Activated CD4-positive, alpha-beta T cell treated with anti-CD3 and anti-CD28 coated beads, Interleukin-2, amount 10 ng/mL, durations not matched to agents 24 days and 14 days (primary cell): ENCODE measurements around the gene SPINK14. TPM values are rescaled to one million over a fixed set of nuclear protein-coding genes. Genes with fewer than 3 reads are reported as not detected.

Experiments used
- DNase-seq: peaks from one replicate; pipeline ENCODE4 v3.0.0; 2022
- H3K27ac Mint-ChIP-seq: one replicate; pipeline ENCODE4 v1.8.0; 2022; ENCODE audit warnings: mild to moderate bottlenecking, mixed read lengths
- H3K27me3 Mint-ChIP-seq: one replicate; pipeline ENCODE4 v1.8.0; 2022; ENCODE audit warnings: mixed read lengths
- H3K36me3 Mint-ChIP-seq: one replicate; pipeline ENCODE4 v1.8.0; 2022; ENCODE audit warnings: low read depth, mild to moderate bottlenecking, mixed read lengths
- H3K4me1 Mint-ChIP-seq: one replicate; pipeline ENCODE4 v1.8.0; 2021; ENCODE audit warnings: mixed read lengths
- H3K4me3 Mint-ChIP-seq: one replicate; pipeline ENCODE4 v1.8.0; 2022; ENCODE audit warnings: mild to moderate bottlenecking, moderate library complexity, mixed read lengths
- H3K9me3 Mint-ChIP-seq: one replicate; pipeline ENCODE4 v1.8.0; 2021; ENCODE audit warnings: mixed read lengths
- intact Hi-C: fragments of 100-400 bp; cut with micrococcal nuclease; formaldehyde crosslinking; loops from one replicate; pipeline ENCODE4 v1.15.1; 2023
- total RNA-seq: library from RNA; stranded (reverse); gene quantifications from 2 replicates; pipeline ENCODE4 v1.2.3, GENCODE V29; 2022

SPINK14 gene
- total RNA-seq, 1 donor from 2014 or later = not detected

GRCh38 chr5:148166550-148167283 is 1.6 kb upstream of the SPINK14 start:
- no peak for DNase-seq
- H3K36me3 Mint-ChIP-seq = no peaks in the 10 kb centered on the region
- intact Hi-C loops = no loop called here
- no peaks in the 10 kb centered on the region for H3K4me1 Mint-ChIP-seq
- no peak overlapping the region for H3K4me3 Mint-ChIP-seq
- no peak overlapping the region for H3K27ac Mint-ChIP-seq
- no peaks in the 10 kb centered on the region for H3K9me3 Mint-ChIP-seq
- peaks cover 2% of the 10 kb centered on the region for H3K27me3 Mint-ChIP-seq

- intact Hi-C loops = no loop called here
- Mint-ChIP-seq H3K27ac (no peak overlapping the region), H3K4me1 (no peaks in the 10 kb centered on the region), H3K27me3 (peaks cover 15% of the 10 kb centered on the region), H3K36me3 (no peaks in the 10 kb centered on the region), H3K9me3 (no peaks in the 10 kb centered on the region), H3K4me3 (no peak overlapping the region)
- no peak for DNase-seq
These were observed 4.0 kb downstream of the SPINK14 start for GRCh38 chr5:148172377-148172776.

DNA sequence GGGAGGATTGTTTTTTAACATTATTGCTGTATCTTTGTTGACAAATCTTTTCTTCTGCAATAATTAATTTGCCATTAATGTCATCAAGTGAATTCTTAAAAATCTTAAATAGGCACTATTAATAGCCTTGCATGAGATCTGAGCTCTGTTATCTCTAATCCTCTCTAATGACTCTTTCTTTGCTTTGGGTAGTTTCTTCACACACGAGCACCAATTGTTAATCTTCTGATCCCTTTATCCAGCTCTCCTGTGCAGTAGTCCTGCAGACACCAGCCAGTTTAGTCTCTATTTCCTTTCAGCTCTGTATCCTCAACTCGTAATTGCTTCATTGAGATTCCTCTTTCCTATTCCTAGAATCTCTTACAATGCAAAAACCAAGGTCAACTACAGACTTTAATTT is 8.1 kb downstream of the SPINK14 start:
- intact Hi-C loops = loop anchor here (5.0 kb wide), 2 partner anchors 266 to 861 kb away; no protein-coding TSS in a partner anchor
- Mint-ChIP-seq H3K4me3 (no peak overlapping the region), H3K27ac (no peak overlapping the region), H3K36me3 (no peaks in the 10 kb centered on the region), H3K9me3 (no peaks in the 10 kb centered on the region), H3K27me3 (peaks cover 18% of the 10 kb centered on the region), H3K4me1 (peaks cover 3% of the 10 kb centered on the region)
- DNase-seq = no peak

DNA sequence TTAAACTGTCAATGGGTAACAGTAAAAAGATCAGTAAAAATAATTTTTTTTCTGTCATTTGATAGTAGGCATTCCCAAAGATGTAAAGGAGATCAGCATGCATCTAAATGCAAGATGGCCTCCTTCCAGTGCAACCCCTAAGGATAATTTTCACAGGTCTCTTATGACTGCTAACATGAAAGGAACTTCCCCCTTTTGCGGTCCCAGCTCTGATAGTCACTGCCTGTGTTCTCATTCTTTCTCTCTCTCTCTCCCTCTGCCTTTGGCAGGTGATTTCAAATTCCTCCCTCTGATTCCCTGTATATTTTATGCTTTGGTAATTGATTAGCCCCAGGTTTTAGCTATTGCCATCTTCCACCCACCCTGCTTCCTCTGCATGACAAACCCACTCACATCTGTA is 8.9 kb downstream of the SPINK14 start:
- Mint-ChIP-seq H3K9me3 (no peaks in the 10 kb centered on the region), H3K27me3 (peaks cover 16% of the 10 kb centered on the region), H3K4me3 (no peak overlapping the region), H3K36me3 (no peaks in the 10 kb centered on the region), H3K27ac (no peak overlapping the region), H3K4me1 (peaks cover 3% of the 10 kb centered on the region)
- intact Hi-C loops = loop anchor here (5.0 kb wide), 2 partner anchors 265 to 860 kb away; no protein-coding TSS in a partner anchor
- DNase-seq = no peak

DNA sequence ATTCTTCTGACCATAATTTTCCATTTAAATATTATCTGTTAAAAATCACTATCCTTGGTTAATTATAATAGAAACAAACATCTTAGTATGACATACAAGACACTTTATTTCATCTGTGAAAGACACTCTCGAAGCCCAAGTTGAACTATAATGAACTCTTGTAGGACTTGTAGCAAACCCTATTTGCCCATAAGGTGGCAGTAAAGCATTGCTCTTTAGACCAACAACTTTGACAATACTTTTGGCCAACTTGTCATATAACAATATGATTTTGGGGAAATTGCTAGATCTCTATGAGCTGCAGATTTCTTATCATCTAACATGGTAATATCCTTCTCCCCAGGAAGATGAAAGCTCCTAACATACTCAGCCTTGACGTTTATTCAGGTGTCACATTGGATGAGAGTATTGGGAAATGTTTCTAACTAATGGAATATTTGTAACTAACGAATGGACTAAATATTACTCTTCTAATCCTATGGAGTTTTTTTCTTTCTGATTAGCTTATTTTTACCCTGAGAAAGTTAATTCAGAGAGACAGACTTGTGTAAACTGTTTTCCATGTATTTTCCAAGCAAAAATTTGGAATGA is 11.0 kb downstream of the SPINK14 start:
- intact Hi-C loops = loop anchor here (1.0 to 5.0 kb wide), 5 partner anchors 195 to 858 kb away; no protein-coding TSS in a partner anchor
- H3K4me3 Mint-ChIP-seq = no peak overlapping the region
- no peaks in the 10 kb centered on the region for H3K9me3 Mint-ChIP-seq
- no peaks in the 10 kb centered on the region for H3K36me3 Mint-ChIP-seq
- peaks cover 15% of the 10 kb centered on the region for H3K27me3 Mint-ChIP-seq
- DNase-seq = peak; percentile 73
- peaks cover 3% of the 10 kb centered on the region for H3K4me1 Mint-ChIP-seq
- no peak overlapping the region for H3K27ac Mint-ChIP-seq

DNA sequence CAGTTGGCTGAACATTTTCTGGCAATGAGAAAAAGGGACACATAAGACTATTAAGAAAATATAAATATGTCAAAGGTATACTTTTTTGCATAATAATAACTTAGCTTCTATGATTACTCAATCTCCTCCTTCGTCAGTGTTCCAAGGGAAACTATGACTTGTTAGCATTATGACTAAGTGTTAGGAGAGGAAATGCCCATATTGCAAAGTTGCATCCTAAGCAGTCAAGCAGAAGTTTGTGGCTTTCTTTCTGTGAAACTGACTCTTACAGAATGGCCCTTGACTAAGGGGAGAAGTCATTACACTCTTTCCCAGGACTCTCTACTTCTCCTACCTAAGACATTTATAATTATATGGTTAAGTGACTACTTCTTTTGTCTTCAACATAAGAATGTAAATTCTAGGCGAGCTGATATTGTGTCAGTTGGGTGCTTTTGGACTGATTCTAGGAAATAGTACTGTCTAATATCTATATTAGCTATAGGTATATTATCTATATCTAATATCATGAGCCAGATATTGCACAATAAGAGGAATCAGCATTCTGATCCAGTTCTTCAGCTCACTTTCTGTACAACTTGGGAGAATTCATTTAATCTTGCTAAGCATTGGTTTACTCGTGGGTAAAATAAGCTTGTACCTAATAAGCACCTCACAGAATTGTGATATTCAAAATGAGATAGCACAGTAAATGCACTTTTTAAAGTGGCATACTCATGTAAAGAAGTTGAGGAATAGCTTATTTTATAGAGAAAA is 18.1 kb downstream of the SPINK14 start:
- DNase-seq = peak; percentile 61

GRCh38 chr5:148191010-148191409 is 22.7 kb downstream of the SPINK14 start:
- no peak for DNase-seq
- Mint-ChIP-seq H3K9me3 (no peaks in the 10 kb centered on the region), H3K27ac (no peak overlapping the region), H3K4me1 (peaks cover 6% of the 10 kb centered on the region), H3K36me3 (peaks cover 2% of the 10 kb centered on the region), H3K27me3 (peaks cover 8% of the 10 kb centered on the region), H3K4me3 (no peak overlapping the region)
- intact Hi-C loops = no loop called here

More for the DNA sequence above, 18.1 kb downstream of the SPINK14 start:
- no peak overlapping the region for H3K4me3 Mint-ChIP-seq
- peaks cover 2% of the 10 kb centered on the region for H3K36me3 Mint-ChIP-seq
- H3K27ac Mint-ChIP-seq = no peak overlapping the region
- H3K9me3 Mint-ChIP-seq = no peaks in the 10 kb centered on the region
- intact Hi-C loops = loop anchor here (1.0 to 5.0 kb wide), 4 partner anchors 198 to 621 kb away; no protein-coding TSS in a partner anchor
- H3K4me1 Mint-ChIP-seq = peaks cover 6% of the 10 kb centered on the region
- H3K27me3 Mint-ChIP-seq = peaks cover 8% of the 10 kb centered on the region

DNA sequence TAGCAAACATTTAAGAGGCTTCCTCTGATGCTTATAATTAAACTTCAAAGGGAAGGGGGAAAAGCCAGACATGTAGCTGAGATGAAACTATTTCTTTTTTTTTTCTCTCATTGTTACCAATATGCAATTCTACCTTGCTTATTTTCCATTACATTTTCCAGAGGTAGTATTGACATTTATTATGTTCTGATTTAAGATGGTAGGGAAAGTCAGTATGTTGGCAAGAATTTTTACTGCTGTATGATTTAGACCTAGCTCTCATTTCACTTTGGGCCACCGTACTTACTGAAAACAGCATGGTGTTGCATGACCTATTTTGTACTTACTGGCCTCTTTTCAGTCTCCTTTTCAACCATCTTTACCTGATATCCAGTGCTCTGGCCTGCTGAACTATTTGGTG is 24.9 kb downstream of the SPINK14 start:
- Mint-ChIP-seq H3K36me3 (no peaks in the 10 kb centered on the region), H3K27me3 (peaks cover 5% of the 10 kb centered on the region), H3K27ac (no peak overlapping the region), H3K4me1 (no peaks in the 10 kb centered on the region), H3K9me3 (no peaks in the 10 kb centered on the region), H3K4me3 (no peak overlapping the region)
- no peak for DNase-seq
- intact Hi-C loops = no loop called here

DNA sequence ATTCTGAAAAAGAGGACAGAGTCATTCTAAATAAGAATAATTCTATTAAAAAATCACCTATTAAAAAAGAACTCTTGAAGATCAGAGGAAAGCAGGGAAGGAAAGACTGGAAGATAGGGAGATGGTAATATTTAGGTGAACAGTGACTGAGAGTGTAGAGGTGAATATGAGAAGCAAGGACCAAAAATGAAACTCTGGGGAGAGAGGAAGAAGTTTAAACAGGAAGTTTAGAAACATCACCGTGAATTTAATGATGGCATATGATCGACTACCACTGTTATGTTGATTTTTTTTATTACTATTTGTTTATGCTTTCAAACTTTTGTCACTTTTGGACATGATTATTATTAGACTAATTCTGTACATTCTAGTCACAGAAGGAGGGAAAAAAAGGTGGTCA is 32.8 kb downstream of the SPINK14 start:
- peaks cover 9% of the 10 kb centered on the region for H3K27me3 Mint-ChIP-seq
- no peak overlapping the region for H3K4me3 Mint-ChIP-seq
- no peaks in the 10 kb centered on the region for H3K4me1 Mint-ChIP-seq
- intact Hi-C loops = no loop called here
- H3K9me3 Mint-ChIP-seq = no peaks in the 10 kb centered on the region
- H3K36me3 Mint-ChIP-seq = no peaks in the 10 kb centered on the region
- DNase-seq = no peak
- no peak overlapping the region for H3K27ac Mint-ChIP-seq

GRCh38 chr5:148202531-148203203 is 34.3 kb downstream of the SPINK14 start, which contains the start of gene SPINK6:
Gene SPINK6 (plus strand): TSS chr5:148203042. CDS start chr5:148203097, 55 bp downstream.
- Mint-ChIP-seq H3K27me3 (peaks cover 9% of the 10 kb centered on the region), H3K4me3 (no peak within 1 kb of the TSS), H3K27ac (no peak within 1 kb of the TSS), H3K9me3 (no peaks in the 10 kb centered on the region), H3K36me3 (no peaks in the 10 kb centered on the region), H3K4me1 (no peaks in the 10 kb centered on the region)
- no peak for DNase-seq
- intact Hi-C loops = no loop called here

- Mint-ChIP-seq H3K4me1 (no peaks in the 10 kb centered on the region), H3K9me3 (no peaks in the 10 kb centered on the region), H3K27ac (no peak overlapping the region), H3K4me3 (no peak overlapping the region), H3K27me3 (no peaks in the 10 kb centered on the region), H3K36me3 (no peaks in the 10 kb centered on the region)
- intact Hi-C loops = no loop called here
- no peak for DNase-seq
These were observed 36.9 kb downstream of the SPINK14 start for GRCh38 chr5:148205044-148205806.

DNA sequence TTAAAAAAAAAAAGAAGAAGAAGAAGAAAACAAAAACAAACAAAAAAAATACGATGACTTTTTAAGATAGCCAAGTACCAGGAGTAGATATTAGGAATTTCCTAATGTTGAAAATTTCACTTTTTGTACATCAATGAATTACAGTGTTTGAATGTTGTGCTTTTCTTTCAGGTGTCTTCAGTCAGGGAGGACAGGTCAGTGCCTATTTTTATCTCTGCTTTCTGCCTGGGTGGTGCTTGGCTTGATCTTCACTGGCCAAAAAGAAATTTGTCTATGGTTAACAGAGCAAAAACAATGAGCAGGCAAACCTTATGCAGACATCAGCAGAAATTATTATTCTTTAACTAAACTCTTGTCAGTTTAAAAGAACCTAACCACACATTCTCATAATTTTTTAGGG is 37.5 kb downstream of the SPINK14 start:
- intact Hi-C loops = no loop called here
- Mint-ChIP-seq H3K27ac (no peak overlapping the region), H3K27me3 (no peaks in the 10 kb centered on the region), H3K36me3 (no peaks in the 10 kb centered on the region), H3K4me1 (no peaks in the 10 kb centered on the region), H3K9me3 (no peaks in the 10 kb centered on the region), H3K4me3 (no peak overlapping the region)
- no peak for DNase-seq

- no peaks in the 10 kb centered on the region for H3K4me1 Mint-ChIP-seq
- no peaks in the 10 kb centered on the region for H3K9me3 Mint-ChIP-seq
- DNase-seq = no peak
- intact Hi-C loops = no loop called here
- no peaks in the 10 kb centered on the region for H3K27me3 Mint-ChIP-seq
- H3K36me3 Mint-ChIP-seq = no peaks in the 10 kb centered on the region
- no peak overlapping the region for H3K27ac Mint-ChIP-seq
- H3K4me3 Mint-ChIP-seq = no peak overlapping the region
These were observed 38.3 kb downstream of the SPINK14 start for GRCh38 chr5:148206620-148207019.
